Retinal pigment epithelial cell (primary cell): ENCODE data around the gene MRPL50.

Experiments
- DNase-seq: peaks from one replicate; pipeline ENCODE4 v3.0.0-alpha.2; 2010; ENCODE audit warnings: low read depth
- H3K4me3 ChIP-seq: 2 replicates; pipeline ENCODE4 v1.5.1; 2011; ENCODE audit warnings: mild to moderate bottlenecking, low read length, control low read depth, moderate library complexity
- TF ChIP-seq, protein P1 (sequence below): conservative IDR thresholded peaks from 2 replicates; pipeline ENCODE4 v1.5.1; 2011; ENCODE audit warnings: low read depth, low read length, control low read depth, inconsistent platforms

The MRPL50 gene

GRCh38 chr9:101341958-101342357 lies 56.5 kb downstream of the MRPL50 start:
- TF ChIP-seq, protein P1, sequence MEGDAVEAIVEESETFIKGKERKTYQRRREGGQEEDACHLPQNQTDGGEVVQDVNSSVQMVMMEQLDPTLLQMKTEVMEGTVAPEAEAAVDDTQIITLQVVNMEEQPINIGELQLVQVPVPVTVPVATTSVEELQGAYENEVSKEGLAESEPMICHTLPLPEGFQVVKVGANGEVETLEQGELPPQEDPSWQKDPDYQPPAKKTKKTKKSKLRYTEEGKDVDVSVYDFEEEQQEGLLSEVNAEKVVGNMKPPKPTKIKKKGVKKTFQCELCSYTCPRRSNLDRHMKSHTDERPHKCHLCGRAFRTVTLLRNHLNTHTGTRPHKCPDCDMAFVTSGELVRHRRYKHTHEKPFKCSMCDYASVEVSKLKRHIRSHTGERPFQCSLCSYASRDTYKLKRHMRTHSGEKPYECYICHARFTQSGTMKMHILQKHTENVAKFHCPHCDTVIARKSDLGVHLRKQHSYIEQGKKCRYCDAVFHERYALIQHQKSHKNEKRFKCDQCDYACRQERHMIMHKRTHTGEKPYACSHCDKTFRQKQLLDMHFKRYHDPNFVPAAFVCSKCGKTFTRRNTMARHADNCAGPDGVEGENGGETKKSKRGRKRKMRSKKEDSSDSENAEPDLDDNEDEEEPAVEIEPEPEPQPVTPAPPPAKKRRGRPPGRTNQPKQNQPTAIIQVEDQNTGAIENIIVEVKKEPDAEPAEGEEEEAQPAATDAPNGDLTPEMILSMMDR = no peak
- no peak overlapping the region for H3K4me3 ChIP-seq
- DNase-seq = no peak
